ENCODE measurements around the gene HABP2.

Gene HABP2

DNA sequence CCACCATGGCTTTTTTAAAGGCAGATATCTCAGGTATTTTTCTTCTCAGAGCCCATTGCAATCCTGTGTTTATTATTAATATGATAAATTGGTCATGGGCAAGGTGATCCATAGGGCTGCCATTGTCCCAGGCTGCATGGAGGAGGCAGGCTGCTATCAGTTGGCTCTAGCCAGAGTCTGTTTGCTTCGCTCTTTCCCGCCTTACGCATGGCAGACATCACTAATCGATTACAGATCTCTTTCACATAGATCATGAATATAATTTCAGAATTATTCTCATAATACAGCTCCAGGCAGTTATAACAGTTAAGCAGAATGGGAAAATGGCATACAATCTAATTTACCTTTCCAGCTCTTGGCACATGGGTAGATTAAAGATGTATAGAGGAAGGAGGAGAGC is 30.4 kb upstream of the HABP2 start:
- Histone ChIP-seq H3K9me2 (replicated peaks; ENCODE audit: insufficient read depth, low read length) (no peaks in the 10 kb centered on the region), H3K4me3 (ENCODE audit: insufficient read depth, low read length, poor library complexity, severe bottlenecking) (no peak overlapping the region), H3K36me3 (ENCODE audit: low read length) (no peaks in the 10 kb centered on the region), H3K27ac (ENCODE audit: low read depth, low read length) (no peak overlapping the region), H3F3A (ENCODE audit: insufficient read depth) (no peaks in the 10 kb centered on the region), H3K27me3 (ENCODE audit: low read length) (no peaks in the 10 kb centered on the region), H3K79me2 (ENCODE audit: insufficient read depth, low read length) (no peaks in the 10 kb centered on the region), H3K9ac (ENCODE audit: low read length) (no peak overlapping the region), H3K9me3 (ENCODE audit: insufficient read depth, low read length) (no peaks in the 10 kb centered on the region), H2AFZ (ENCODE audit: low read depth, low read length, severe bottlenecking) (no peak overlapping the region), H4K20me1 (ENCODE audit: low read depth, low read length) (no peaks in the 10 kb centered on the region), H3K4me2 (ENCODE audit: low read depth, low read length, poor library complexity, severe bottlenecking) (no peak overlapping the region)
- no peak for TF ChIP-seq EZH2phosphoT487 (conservative IDR thresholded peaks at IDR 0.05; ENCODE audit: low read length)
- TF ChIP-seq, protein P1, sequence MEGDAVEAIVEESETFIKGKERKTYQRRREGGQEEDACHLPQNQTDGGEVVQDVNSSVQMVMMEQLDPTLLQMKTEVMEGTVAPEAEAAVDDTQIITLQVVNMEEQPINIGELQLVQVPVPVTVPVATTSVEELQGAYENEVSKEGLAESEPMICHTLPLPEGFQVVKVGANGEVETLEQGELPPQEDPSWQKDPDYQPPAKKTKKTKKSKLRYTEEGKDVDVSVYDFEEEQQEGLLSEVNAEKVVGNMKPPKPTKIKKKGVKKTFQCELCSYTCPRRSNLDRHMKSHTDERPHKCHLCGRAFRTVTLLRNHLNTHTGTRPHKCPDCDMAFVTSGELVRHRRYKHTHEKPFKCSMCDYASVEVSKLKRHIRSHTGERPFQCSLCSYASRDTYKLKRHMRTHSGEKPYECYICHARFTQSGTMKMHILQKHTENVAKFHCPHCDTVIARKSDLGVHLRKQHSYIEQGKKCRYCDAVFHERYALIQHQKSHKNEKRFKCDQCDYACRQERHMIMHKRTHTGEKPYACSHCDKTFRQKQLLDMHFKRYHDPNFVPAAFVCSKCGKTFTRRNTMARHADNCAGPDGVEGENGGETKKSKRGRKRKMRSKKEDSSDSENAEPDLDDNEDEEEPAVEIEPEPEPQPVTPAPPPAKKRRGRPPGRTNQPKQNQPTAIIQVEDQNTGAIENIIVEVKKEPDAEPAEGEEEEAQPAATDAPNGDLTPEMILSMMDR (IDR thresholded peaks at IDR 0.05; ENCODE audit: insufficient read depth, low read length, poor library complexity, severe bottlenecking): no peak

DNA sequence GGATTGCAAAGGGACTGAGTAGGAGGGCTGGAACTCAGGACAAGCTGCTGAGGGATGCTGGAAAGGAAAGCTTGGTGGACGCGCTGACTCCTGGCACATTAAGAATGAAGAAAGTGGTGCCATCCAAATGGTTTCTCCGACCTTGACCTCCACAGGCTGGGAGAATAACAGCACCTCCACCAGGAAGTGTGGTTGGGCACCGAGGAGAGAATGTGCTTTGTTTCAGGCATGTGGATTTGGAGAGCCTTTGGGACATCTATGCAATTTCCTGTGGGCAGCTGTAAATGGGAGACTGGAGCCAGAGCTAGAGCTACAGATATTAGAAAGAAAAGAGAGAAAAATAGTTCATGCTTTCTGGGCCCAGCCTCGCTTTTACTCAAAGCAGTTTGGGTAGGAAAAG is 29.8 kb upstream of the HABP2 start:
- Histone ChIP-seq H3K27ac (ENCODE audit: low read depth, low read length) (no peak overlapping the region), H2AFZ (ENCODE audit: low read depth, low read length, severe bottlenecking) (no peak overlapping the region), H3K27me3 (ENCODE audit: low read length) (no peaks in the 10 kb centered on the region), H3K9me2 (replicated peaks; ENCODE audit: insufficient read depth, low read length) (no peaks in the 10 kb centered on the region), H3K9me3 (ENCODE audit: insufficient read depth, low read length) (no peaks in the 10 kb centered on the region), H4K20me1 (ENCODE audit: low read depth, low read length) (no peaks in the 10 kb centered on the region), H3K79me2 (ENCODE audit: insufficient read depth, low read length) (no peaks in the 10 kb centered on the region), H3K4me3 (ENCODE audit: insufficient read depth, low read length, poor library complexity, severe bottlenecking) (no peak overlapping the region), H3K4me2 (ENCODE audit: low read depth, low read length, poor library complexity, severe bottlenecking) (no peak overlapping the region), H3K36me3 (ENCODE audit: low read length) (no peaks in the 10 kb centered on the region), H3F3A (ENCODE audit: insufficient read depth) (no peaks in the 10 kb centered on the region), H3K9ac (ENCODE audit: low read length) (no peak overlapping the region)
- TF ChIP-seq EZH2phosphoT487 (conservative IDR thresholded peaks at IDR 0.05; ENCODE audit: low read length): no peak
- TF ChIP-seq, protein P1 (IDR thresholded peaks at IDR 0.05; ENCODE audit: insufficient read depth, low read length, poor library complexity, severe bottlenecking): no peak

DNA sequence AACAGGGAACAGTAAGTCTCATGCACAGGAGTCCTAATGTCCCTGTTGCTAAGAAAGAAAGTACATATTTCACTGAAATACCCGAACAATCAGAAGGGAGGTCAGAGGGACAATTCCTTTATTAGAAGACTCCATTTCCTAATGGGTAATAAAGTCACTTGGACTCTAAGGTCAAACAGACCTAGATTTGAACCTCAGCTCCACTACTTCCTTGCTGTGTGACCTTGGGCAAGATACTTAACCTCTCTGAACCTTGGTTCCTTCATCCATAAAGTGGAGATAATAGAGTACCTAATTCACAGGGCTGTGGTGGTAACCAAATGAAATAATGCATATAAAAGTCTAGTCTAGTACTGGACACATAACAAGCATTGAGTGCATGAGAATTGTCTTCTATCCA is 29.2 kb upstream of the HABP2 start:
- Histone ChIP-seq H3K4me2 (ENCODE audit: low read depth, low read length, poor library complexity, severe bottlenecking) (no peak overlapping the region), H3K27ac (ENCODE audit: low read depth, low read length) (no peak overlapping the region), H2AFZ (ENCODE audit: low read depth, low read length, severe bottlenecking) (no peak overlapping the region), H3K36me3 (ENCODE audit: low read length) (no peaks in the 10 kb centered on the region), H3K9me3 (ENCODE audit: insufficient read depth, low read length) (no peaks in the 10 kb centered on the region), H4K20me1 (ENCODE audit: low read depth, low read length) (no peaks in the 10 kb centered on the region), H3K4me3 (ENCODE audit: insufficient read depth, low read length, poor library complexity, severe bottlenecking) (no peak overlapping the region), H3F3A (ENCODE audit: insufficient read depth) (no peaks in the 10 kb centered on the region), H3K27me3 (ENCODE audit: low read length) (no peaks in the 10 kb centered on the region), H3K79me2 (ENCODE audit: insufficient read depth, low read length) (no peaks in the 10 kb centered on the region), H3K9me2 (replicated peaks; ENCODE audit: insufficient read depth, low read length) (no peaks in the 10 kb centered on the region), H3K9ac (ENCODE audit: low read length) (no peak overlapping the region)
- TF ChIP-seq, protein P1 (IDR thresholded peaks at IDR 0.05; ENCODE audit: insufficient read depth, low read length, poor library complexity, severe bottlenecking): no peak
- TF ChIP-seq EZH2phosphoT487 (conservative IDR thresholded peaks at IDR 0.05; ENCODE audit: low read length): no peak
